Thymus (tissue), 11 donors: ENCODE measurements around the gene MYMX. TPM values are rescaled to one million over a fixed set of nuclear protein-coding genes. Genes with fewer than 3 reads are reported as not detected.

Source experiments
- DNase-seq, 9 donors: peaks; one replicate each; pipeline ENCODE4 v3.0.0-alpha.2; 2013; ENCODE audit warnings: low spot score in 9 of 9, low read depth in 6 of 9, missing footprints in 1 of 9
- H3K27ac ChIP-seq, 2 donors: one replicate each; pipeline ENCODE4 v1.5.1; 2013; ENCODE audit warnings: control low read depth in 1 of 2, low read depth in 1 of 2, low read length in 1 of 2, mild to moderate bottlenecking in 1 of 2, moderate library complexity in 1 of 2
- H3K27me3 ChIP-seq, 2 donors: one replicate each; pipeline ENCODE4 v1.5.1; 2013; ENCODE audit warnings: low read length in 1 of 2; ENCODE audit not compliant: control insufficient read depth in 2 of 2, insufficient read depth in 1 of 2
- H3K36me3 ChIP-seq, 2 donors: one replicate each; pipeline ENCODE4 v1.5.1; 2013; ENCODE audit warnings: low read length in 1 of 2, mild to moderate bottlenecking in 1 of 2, moderate library complexity in 1 of 2; ENCODE audit not compliant: control insufficient read depth in 2 of 2, insufficient read depth in 2 of 2
- H3K4me1 ChIP-seq, 2 donors: one replicate each; pipeline ENCODE4 v1.5.1; 2013; ENCODE audit warnings: low read length in 2 of 2; ENCODE audit not compliant: control insufficient read depth in 2 of 2, insufficient read depth in 2 of 2
- H3K4me3 ChIP-seq, 2 donors: one replicate each; pipeline ENCODE4 v1.5.1; 2013; ENCODE audit warnings: low read length in 2 of 2, control low read depth in 1 of 2, mild to moderate bottlenecking in 1 of 2
- H3K9me3 ChIP-seq, 2 donors: one replicate each; pipeline ENCODE4 v1.5.1; 2013; ENCODE audit warnings: low read length in 1 of 2, mild to moderate bottlenecking in 1 of 2; ENCODE audit not compliant: control insufficient read depth in 2 of 2, insufficient read depth in 1 of 2
- WGBS: extraction: QIAGEN DNeasy Blood & Tissue Kit; methylation state at CpG from one replicate; pipeline ENCODE4 v1.1.7; 2013; 5-methylcytosine and 5-hydroxymethylcytosine counted together
- polyA plus RNA-seq: library from polyadenylated mRNA; stranded (reverse); fragments of 200-250 nt; gene quantifications from one replicate; pipeline ENCODE4 v1.2.3, GENCODE V29; 2013
- total RNA-seq: library from RNA; stranded (reverse); fragments of 120-200 nt; gene quantifications from one replicate; pipeline ENCODE4 v1.2.4, GENCODE V29; 2013
- donor health status: healthy.

Gene MYMX
- total and polyA plus RNA-seq, 2 donors, result 0.80 to 1.7 TPM

GRCh38 chr6:44245391-44245911 is 28.7 kb downstream of the MYMX start:
- H3K4me1 ChIP-seq, result peaks cover 16 to 23% of the 10 kb centered on the region in 2 donors
- no peak for DNase-seq
- H3K4me3 ChIP-seq, result peak overlapping the region; percentile 74 to 75
- no peaks in the 10 kb centered on the region for H3K9me3 ChIP-seq
- H3K27me3 ChIP-seq, result no peaks in the 10 kb centered on the region
- H3K27ac ChIP-seq, result peak overlapping the region; percentile 97
- peaks cover 14 to 23% of the 10 kb centered on the region in 2 donors for H3K36me3 ChIP-seq
- 92% methylated on average over 12 of the region's 12 CpGs for WGBS

- DNase-seq, result peak in 8 of 9 donors; percentile 75 to 93 (median 84)
- H3K9me3 ChIP-seq, result no peaks in the 10 kb centered on the region
- no peaks in the 10 kb centered on the region for H3K27me3 ChIP-seq
- H3K27ac ChIP-seq, result peak overlapping the region; percentile 97
- WGBS, result 2% methylated on average over 62 of the region's 62 CpGs
- H3K4me3 ChIP-seq, result peak overlapping the region; percentile 74 to 75
- H3K36me3 ChIP-seq, result peaks cover 21 to 30% of the 10 kb centered on the region in 2 donors
- H3K4me1 ChIP-seq, result peaks cover 16 to 23% of the 10 kb centered on the region in 2 donors
These were observed 29.4 kb downstream of the MYMX start for GRCh38 chr6:44245912-44246662.

- under 1% methylated on average over 34 of the region's 34 CpGs for whole genome bisulfite sequencing
- DNase-seq, result peak; percentile 95 to 99 (median 98)
- H3K36me3 ChIP-seq, result peaks cover 28 to 37% of the 10 kb centered on the region in 2 donors
- peak within 1 kb of the TSS; percentile 97 for H3K27ac ChIP-seq
- H3K9me3 ChIP-seq, result no peaks in the 10 kb centered on the region
- peaks cover 16 to 23% of the 10 kb centered on the region in 2 donors for H3K4me1 ChIP-seq
- no peaks in the 10 kb centered on the region for H3K27me3 ChIP-seq
- H3K4me3 ChIP-seq, result peak within 1 kb of the TSS; percentile 74 to 75
These were observed 30.1 kb downstream of the MYMX start, which contains the start of gene HSP90AB1 for GRCh38 chr6:44246663-44247337. Gene HSP90AB1, plus strand, starts transcription at chr6:44247101. Its CDS starts 1,529 bp downstream, at chr6:44248630.

- peak overlapping the region; percentile 88 to 97 for H3K27ac ChIP-seq
- H3K9me3 ChIP-seq, result no peaks in the 10 kb centered on the region
- peak overlapping the region; percentile 74 to 75 for H3K4me3 ChIP-seq
- peaks cover 33 to 45% of the 10 kb centered on the region in 2 donors for H3K36me3 ChIP-seq
- peaks cover 16 to 23% of the 10 kb centered on the region in 2 donors for H3K4me1 ChIP-seq
- under 1% methylated on average over 52 of the region's 52 CpGs for WGBS
- DNase-seq, result peak in 7 of 9 donors; percentile 71 to 89 (median 79)
- no peaks in the 10 kb centered on the region for H3K27me3 ChIP-seq
These were observed 30.9 kb downstream of the MYMX start for GRCh38 chr6:44247338-44248302.

GRCh38 chr6:44248579-44248978 is 31.9 kb downstream of the MYMX start:
- H3K27ac ChIP-seq, result peak overlapping the region in 1 of 2 donors; percentile 97
- H3K27me3 ChIP-seq, result no peaks in the 10 kb centered on the region
- no peaks in the 10 kb centered on the region for H3K9me3 ChIP-seq
- peaks cover 43 to 54% of the 10 kb centered on the region in 2 donors for H3K36me3 ChIP-seq
- H3K4me3 ChIP-seq, result peak overlapping the region; percentile 74 to 75
- peaks cover 16 to 23% of the 10 kb centered on the region in 2 donors for H3K4me1 ChIP-seq
- DNase-seq, result no peak
- 57% methylated on average over 1 of the region's 1 CpG for WGBS

- Histone ChIP-seq H3K27ac (no peak overlapping the region), H3K4me1 (peaks cover 16 to 25% of the 10 kb centered on the region in 2 donors), H3K27me3 (no peaks in the 10 kb centered on the region), H3K36me3 (peaks cover 49 to 61% of the 10 kb centered on the region in 2 donors), H3K4me3 (no peak overlapping the region), H3K9me3 (no peaks in the 10 kb centered on the region)
- no peak for DNase-seq
- 93% methylated on average over 9 of the region's 9 CpGs for WGBS
These were observed 32.5 kb downstream of the MYMX start for GRCh38 chr6:44249082-44249748.

GRCh38 chr6:44250067-44250717 is 33.5 kb downstream of the MYMX start:
- Histone ChIP-seq H3K27me3 (no peaks in the 10 kb centered on the region), H3K4me3 (no peak overlapping the region), H3K27ac (no peak overlapping the region), H3K4me1 (peaks cover 16 to 31% of the 10 kb centered on the region in 2 donors), H3K36me3 (peaks cover 59 to 71% of the 10 kb centered on the region in 2 donors), H3K9me3 (no peaks in the 10 kb centered on the region)
- DNase-seq, result no peak
- WGBS, result 94% methylated on average over 6 of the region's 6 CpGs

GRCh38 chr6:44250718-44251123 is 34.0 kb downstream of the MYMX start:
- H3K27ac ChIP-seq, result no peak overlapping the region
- no peak for DNase-seq
- H3K9me3 ChIP-seq, result no peaks in the 10 kb centered on the region
- H3K4me1 ChIP-seq, result peaks cover 14 to 32% of the 10 kb centered on the region in 2 donors
- H3K27me3 ChIP-seq, result no peaks in the 10 kb centered on the region
- 98% methylated on average over 3 of the region's 3 CpGs for WGBS
- H3K36me3 ChIP-seq, result peaks cover 61 to 74% of the 10 kb centered on the region in 2 donors
- no peak overlapping the region for H3K4me3 ChIP-seq
